ENCODE data around the gene TEX13B. TPM values are rescaled to one million over a fixed set of nuclear protein-coding genes. Genes with fewer than 3 reads are reported as not detected.
"Not testable (repeated sequence)": the region's sequence is repeated elsewhere in the genome, so short reads cannot be mapped to it uniquely, and the experiment has no call there.

The TEX13B gene
- total RNA-seq, 2 donors from 2014 or later: not detected

DNA sequence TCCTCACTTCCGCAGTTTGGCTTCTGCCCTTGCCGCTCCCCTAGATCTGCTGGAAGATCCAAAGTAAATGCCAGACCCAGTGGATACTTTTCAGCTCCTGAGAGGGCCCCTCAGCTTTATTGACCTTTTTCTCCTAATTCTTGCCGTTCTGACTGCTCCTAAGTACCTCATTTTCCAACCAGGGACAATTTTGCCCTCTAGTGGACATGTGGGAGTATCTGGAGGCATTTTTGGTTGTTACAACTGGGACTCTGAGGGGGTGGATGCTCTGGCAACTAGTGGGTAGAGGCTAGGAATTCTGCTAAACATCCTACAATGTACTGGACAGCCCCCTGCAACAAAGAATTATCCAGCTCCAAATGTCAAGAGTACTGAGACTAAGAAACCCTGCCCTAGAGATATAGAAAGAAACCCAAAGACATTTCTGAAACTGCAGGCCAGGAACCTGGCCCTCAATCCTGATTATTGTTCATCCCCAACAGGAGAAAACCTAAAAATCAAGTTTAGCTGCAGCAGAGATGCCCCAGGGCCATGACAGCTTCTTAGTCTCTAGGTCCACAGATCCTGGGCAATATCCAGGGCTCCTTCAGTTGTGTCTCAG, 3.4 kb downstream of the TEX13B start:
- Histone ChIP-seq H3K9me3 (no peaks in the 10 kb centered on the region), H3K4me1 (replicated peaks) (no peaks in the 10 kb centered on the region), H3K27me3 (replicated peaks; ENCODE audit: insufficient read depth) (no peaks in the 10 kb centered on the region), H3K4me3 (no peak overlapping the region), H3K36me3 (no peaks in the 10 kb centered on the region), H3K27ac (no peak overlapping the region)
- intact Hi-C loops (cut with DNase I): no loop called here
- TF ChIP-seq, protein P1, sequence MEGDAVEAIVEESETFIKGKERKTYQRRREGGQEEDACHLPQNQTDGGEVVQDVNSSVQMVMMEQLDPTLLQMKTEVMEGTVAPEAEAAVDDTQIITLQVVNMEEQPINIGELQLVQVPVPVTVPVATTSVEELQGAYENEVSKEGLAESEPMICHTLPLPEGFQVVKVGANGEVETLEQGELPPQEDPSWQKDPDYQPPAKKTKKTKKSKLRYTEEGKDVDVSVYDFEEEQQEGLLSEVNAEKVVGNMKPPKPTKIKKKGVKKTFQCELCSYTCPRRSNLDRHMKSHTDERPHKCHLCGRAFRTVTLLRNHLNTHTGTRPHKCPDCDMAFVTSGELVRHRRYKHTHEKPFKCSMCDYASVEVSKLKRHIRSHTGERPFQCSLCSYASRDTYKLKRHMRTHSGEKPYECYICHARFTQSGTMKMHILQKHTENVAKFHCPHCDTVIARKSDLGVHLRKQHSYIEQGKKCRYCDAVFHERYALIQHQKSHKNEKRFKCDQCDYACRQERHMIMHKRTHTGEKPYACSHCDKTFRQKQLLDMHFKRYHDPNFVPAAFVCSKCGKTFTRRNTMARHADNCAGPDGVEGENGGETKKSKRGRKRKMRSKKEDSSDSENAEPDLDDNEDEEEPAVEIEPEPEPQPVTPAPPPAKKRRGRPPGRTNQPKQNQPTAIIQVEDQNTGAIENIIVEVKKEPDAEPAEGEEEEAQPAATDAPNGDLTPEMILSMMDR (IDR thresholded peaks at IDR 0.05): peak in 3 of 4 experiments; percentile 20 to 38 (median 34)
- TF ChIP-seq POLR2A (IDR thresholded peaks at IDR 0.05) (no peak), POLR2AphosphoS5 (IDR thresholded peaks at IDR 0.05) (no peak)
- DNase-seq (ENCODE audit: low spot score): no peak
- WGBS: 49% methylated on average over 3 of the region's 3 CpGs

DNA sequence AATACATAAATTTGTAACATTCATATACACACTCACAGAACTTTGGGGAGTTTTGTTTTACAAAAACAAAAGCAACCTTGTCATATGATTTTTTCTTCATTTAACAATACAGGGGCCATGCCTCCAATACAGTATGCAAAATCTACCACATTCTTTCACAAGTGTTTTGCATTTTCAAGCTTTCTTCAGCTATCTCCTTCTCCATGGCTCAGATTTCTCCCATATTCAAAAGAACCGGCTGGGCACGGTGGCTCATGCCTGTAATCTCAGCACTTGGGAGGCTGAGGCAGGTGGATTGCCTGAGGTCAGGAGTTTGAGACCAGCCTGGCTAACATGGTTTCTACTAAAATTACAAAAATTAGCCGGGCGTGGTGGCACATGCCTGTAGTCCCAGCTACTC, 4.1 kb downstream of the TEX13B start:
- TF ChIP-seq POLR2AphosphoS5 (IDR thresholded peaks at IDR 0.05) (no peak), POLR2A (IDR thresholded peaks at IDR 0.05) (no peak)
- TF ChIP-seq, protein P1 (IDR thresholded peaks at IDR 0.05): no peak
- no peaks in the 10 kb centered on the region for H3K36me3 ChIP-seq
- H3K4me1 ChIP-seq (replicated peaks): no peaks in the 10 kb centered on the region
- no peaks in the 10 kb centered on the region for H3K9me3 ChIP-seq
- no peak overlapping the region for H3K27ac ChIP-seq
- DNase-seq (ENCODE audit: low spot score): no peak
- intact Hi-C loops (cut with DNase I): no loop called here
- H3K4me3 ChIP-seq: no peak overlapping the region
- H3K27me3 ChIP-seq (replicated peaks; ENCODE audit: insufficient read depth): no peaks in the 10 kb centered on the region
- WGBS: 64% methylated on average over 4 of the region's 4 CpGs

DNA sequence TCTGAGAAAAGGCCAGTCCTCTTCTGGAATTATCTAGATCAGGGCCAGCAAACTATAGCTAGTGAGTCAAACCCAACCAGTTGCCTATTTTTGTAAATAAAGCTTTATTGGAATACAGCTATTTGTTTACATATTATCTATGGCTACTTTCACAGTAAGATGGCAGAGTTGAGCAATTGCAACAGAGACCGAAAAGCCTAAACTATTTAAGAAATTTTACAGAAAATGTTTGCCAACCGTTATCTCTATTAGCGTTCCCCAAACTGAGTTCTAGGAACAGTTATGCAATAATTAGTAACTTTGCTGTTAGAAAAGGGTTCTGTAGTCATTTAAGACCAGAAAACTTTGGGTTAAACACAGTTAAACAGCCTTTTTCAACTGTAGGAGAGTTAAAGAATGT, 10.5 kb downstream of the TEX13B start:
- Histone ChIP-seq H3K9me3 (no peaks in the 10 kb centered on the region), H3K4me1 (replicated peaks) (no peaks in the 10 kb centered on the region), H3K27me3 (replicated peaks; ENCODE audit: insufficient read depth) (no peaks in the 10 kb centered on the region), H3K27ac (no peak overlapping the region), H3K36me3 (no peaks in the 10 kb centered on the region), H3K4me3 (no peak overlapping the region)
- 91% methylated on average over 3 of the region's 3 CpGs for WGBS
- no peak for TF ChIP-seq POLR2AphosphoS5 (IDR thresholded peaks at IDR 0.05)
- TF ChIP-seq POLR2A (IDR thresholded peaks at IDR 0.05): no peak
- TF ChIP-seq, protein P1 (IDR thresholded peaks at IDR 0.05): no peak
- intact Hi-C loops (cut with DNase I): no loop called here
- DNase-seq (ENCODE audit: low spot score): no peak

DNA sequence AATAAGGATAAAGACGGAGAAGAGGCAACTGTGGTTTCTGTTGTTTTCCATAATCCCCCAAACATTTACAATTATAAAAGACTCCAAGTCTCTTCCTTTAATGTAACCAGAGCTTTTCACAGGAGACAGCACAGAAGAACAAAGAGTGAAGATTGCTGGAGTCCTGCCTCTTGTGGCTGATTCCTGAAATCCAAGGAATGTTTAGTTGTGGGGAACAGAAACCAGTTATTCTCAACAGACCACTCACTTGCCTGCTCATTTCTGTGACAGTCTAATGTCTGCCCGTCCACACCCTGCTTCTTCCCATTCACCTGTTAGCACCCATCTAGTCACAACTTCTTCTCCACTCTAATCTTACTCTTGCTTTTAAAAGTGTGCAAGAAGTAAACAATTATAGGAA, 12.1 kb downstream of the TEX13B start:
- Histone ChIP-seq H3K36me3 (no peaks in the 10 kb centered on the region), H3K27ac (no peak overlapping the region), H3K27me3 (replicated peaks; ENCODE audit: insufficient read depth) (no peaks in the 10 kb centered on the region), H3K9me3 (no peaks in the 10 kb centered on the region), H3K4me1 (replicated peaks) (no peaks in the 10 kb centered on the region), H3K4me3 (no peak overlapping the region)
- WGBS: 55% methylated on average over 2 of the region's 2 CpGs
- intact Hi-C loops (cut with DNase I): no loop called here
- TF ChIP-seq, protein P1 (IDR thresholded peaks at IDR 0.05): no peak
- TF ChIP-seq POLR2AphosphoS5 (IDR thresholded peaks at IDR 0.05) (no peak), POLR2A (IDR thresholded peaks at IDR 0.05) (no peak)
- DNase-seq (ENCODE audit: low spot score): no peak

DNA sequence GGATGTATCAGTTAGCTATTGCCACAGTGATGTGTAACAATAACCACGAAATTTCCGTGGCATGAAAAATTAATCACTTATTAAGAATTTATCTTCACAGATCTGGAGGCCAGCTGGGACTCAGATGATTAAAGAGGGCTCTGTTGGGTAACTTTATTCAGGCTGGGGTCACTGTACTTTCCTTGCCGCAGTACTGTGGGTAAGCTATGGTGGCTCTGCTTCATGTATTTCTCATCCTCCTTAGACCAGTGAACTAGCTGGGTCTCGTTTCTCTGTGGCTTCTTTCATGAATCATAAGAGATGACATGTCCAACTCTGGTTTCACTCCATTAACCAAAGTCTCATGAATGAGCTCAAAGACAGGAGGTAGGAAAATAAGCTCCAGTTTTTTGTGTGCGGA, 13.5 kb downstream of the TEX13B start:
- no peak overlapping the region for H3K4me3 ChIP-seq
- 89% methylated on average over 5 of the region's 5 CpGs for WGBS
- TF ChIP-seq POLR2AphosphoS5 (IDR thresholded peaks at IDR 0.05) (no peak), POLR2A (IDR thresholded peaks at IDR 0.05) (no peak)
- TF ChIP-seq, protein P1 (IDR thresholded peaks at IDR 0.05): no peak
- H3K4me1 ChIP-seq (replicated peaks): no peaks in the 10 kb centered on the region
- H3K36me3 ChIP-seq: no peaks in the 10 kb centered on the region
- H3K27me3 ChIP-seq (replicated peaks; ENCODE audit: insufficient read depth): no peaks in the 10 kb centered on the region
- intact Hi-C loops (cut with DNase I): no loop called here
- H3K9me3 ChIP-seq: no peaks in the 10 kb centered on the region
- DNase-seq (ENCODE audit: low spot score): no peak
- H3K27ac ChIP-seq: no peak overlapping the region

DNA sequence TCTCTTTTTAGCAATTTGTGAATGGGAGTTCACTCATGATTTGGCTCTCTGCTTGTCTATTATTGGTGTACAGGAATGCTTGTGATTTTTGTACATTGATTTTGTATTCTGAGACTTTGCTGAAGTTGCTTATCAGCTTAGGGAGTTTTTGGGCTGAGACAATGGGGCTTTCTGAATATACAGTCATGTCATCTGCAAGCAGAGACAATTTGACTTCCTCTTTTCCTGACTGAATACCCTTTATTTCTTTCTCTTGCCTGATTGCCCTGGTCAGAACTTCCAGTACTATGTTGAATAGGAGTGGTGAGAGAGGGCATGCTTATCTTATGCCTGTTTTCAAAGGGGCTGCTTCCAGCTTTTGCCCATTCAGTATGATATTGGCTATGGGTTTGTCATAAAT, 26.8 kb downstream of the TEX13B start:
- H3K4me1 ChIP-seq (replicated peaks); H3K36me3 ChIP-seq; H3K4me3 ChIP-seq; H3K27ac ChIP-seq; DNase-seq (ENCODE audit: low spot score); H3K9me3 ChIP-seq; intact Hi-C loops (cut with DNase I); H3K27me3 ChIP-seq (replicated peaks; ENCODE audit: insufficient read depth): not testable (repeated sequence)
